Activated CD4-positive, CD25-positive, alpha-beta regulatory T cell treated with anti-CD3 and anti-CD28 coated beads, Interleukin-2, amount 50 U/mL, for 72 hours (primary cell): ENCODE data around the gene ENOX1.

Experiments
- DNase-seq: peaks from one replicate; pipeline ENCODE4 v3.0.0; 2021

ENOX1 gene

DNA sequence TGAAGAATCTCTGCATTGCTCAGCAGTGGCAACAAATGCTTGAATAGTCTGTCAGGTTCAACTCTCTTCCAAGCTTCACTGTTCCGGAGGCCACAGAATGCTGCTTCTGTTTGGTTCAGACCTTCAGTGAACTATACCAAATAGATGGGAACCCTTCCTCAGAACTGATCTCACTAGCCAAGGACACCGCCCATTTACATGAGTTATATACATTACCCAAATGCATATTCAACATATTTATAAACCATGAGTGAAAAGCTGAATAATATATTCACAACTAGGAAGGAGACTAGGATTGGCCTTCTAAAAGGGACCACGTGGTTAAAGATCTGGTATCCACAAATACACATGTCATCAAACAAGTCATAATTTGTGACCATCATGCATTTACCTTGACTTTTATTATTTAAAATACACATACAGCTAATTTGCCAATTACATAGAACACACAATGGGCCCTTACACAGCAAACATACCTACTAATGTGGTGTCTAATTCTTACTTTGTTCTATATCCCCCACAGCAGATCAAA, 49.3 kb downstream of the ENOX1 start:
- DNase-seq: no peak

DNA sequence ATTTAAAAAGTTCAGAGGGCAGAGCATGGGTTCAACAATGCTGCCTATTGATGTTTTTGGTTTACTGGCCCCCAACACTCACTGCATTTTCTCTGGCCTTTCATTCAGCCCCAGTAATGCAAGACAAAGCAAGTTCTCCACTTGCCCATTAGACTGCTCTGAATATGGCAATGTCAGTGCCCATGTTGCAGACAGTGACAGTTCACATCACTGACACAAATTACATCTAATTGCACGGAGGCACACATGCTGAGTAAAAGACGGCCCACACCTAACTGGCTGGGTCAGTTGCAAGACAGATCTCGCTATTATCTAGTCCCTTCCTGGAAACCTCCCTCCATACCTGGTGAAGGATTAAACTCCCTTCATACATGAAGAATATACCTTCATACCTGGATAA, 54.0 kb downstream of the ENOX1 start:
- DNase-seq: no peak

DNA sequence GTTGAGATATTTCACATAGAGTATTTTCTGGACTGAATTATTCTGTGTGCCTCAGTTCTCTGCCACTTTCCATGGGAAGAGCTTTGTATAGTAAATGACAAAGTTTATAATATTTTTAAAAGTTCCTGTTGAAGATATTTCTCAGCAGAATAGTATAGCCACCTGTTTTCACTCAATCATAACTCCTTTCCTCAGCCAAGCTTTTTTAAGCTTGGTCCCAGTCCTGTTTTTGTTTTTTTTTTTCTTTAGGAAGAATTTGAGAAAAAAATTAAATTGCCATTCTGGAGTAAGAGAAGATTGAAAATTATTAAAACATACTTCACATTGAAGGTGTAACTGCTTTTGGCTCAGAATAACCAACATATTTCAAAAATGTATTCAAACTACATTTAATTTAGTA, 55.5 kb downstream of the ENOX1 start:
- DNase-seq: no peak

DNA sequence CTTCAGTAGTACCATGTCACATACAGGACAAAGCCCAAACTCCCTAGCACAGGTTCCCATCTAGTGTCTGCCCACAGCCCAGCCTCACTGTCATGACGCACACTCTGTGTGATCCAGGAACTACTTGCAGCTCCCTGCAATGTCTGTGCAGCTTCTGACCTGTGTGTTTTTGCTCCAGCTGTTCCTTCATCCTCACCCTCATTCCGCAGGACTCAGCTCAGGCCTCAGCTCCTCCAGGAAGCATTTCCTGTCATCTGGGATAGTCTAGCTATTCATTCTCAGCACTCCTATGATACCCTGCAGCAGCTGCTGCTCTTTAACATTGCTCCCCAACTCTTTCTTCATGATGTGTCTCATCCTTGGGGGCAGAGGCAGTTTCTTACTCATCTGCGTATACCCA, 56.1 kb downstream of the ENOX1 start:
- no peak for DNase-seq

DNA sequence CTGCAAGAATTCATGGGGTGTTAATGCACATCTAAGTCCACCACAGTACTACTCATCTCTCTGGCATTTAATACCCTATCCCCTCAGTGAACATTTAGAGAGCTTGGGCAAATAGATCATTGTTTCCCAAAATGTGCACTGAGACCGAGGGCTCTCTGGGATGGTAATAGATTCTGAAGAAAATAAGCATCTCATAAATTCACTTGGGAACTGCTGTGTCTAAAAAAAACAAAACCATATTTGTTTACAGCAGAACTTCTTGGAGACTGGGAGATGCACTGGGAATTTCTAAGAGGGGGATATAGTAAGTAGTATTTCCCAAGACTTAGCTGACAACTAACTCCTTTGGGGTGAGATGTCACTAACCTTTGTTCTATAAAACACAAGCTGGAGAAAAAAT, 58.4 kb downstream of the ENOX1 start:
- DNase-seq: no peak

DNA sequence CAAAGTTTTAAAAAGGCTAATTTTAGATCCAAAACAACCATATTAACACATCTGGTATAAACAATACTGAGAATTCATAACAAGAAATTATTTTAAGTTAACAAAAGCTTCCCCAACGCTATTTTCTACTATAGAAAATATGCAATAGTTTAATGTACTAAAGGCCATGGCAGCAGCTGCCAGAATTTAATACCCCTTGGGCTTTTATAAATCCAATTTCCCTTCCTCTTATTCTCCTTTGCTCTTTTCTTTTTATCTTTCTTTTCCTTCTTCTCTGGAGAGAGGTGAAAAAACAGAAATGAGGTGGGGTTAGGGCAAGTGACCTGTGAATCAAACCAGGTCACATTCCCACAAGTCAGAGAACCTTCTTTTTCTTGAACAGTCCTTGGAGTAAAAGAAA, 58.9 kb downstream of the ENOX1 start:
- no peak for DNase-seq

DNA sequence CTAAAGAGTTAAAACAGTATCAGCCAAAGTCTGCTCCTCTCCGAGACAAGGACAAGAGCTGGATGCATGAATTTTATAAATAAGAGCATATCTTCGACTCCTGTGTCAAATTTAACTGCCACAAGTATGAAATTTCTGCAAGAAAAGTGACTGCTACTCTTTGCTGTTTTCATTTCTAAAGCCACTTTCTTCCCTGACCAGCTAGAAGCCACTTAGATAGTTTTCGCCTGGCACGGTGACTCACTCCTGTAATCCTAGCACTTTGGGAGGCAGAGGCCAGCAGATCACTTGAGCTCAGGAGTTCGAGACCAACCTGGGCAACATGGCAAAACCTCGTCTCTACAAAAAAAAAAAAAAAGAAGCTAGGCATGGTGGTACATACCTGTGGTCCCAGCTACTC, 61.3 kb downstream of the ENOX1 start:
- no peak for DNase-seq

DNA sequence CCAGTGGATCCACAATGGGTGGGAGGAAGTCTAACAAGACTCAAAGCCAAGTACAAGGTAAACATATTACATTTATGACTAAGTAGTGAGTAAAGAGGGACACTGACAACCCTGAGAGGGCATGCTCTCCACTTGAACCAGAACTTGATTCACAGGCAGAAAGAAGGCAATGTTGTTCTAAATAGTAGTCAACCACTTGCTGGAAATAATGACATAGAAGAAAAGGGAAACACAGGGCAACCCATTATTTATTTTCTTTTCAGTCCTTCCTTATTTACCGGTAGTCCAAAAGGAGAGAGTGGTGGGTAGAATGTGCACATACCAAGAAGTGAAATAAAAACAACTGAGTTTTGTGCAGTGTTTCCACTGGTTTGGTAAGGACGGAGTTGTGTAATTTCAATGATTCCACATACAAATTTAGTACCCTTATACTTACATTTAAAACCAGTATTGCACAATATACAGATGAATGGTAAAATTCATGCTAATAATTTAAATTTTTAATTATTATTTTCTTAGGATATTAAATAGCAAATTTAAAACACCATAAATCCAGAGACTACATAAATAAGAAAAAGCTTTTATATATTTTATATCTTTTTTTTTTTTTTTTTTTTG, 65.9 kb downstream of the ENOX1 start:
- DNase-seq: no peak

DNA sequence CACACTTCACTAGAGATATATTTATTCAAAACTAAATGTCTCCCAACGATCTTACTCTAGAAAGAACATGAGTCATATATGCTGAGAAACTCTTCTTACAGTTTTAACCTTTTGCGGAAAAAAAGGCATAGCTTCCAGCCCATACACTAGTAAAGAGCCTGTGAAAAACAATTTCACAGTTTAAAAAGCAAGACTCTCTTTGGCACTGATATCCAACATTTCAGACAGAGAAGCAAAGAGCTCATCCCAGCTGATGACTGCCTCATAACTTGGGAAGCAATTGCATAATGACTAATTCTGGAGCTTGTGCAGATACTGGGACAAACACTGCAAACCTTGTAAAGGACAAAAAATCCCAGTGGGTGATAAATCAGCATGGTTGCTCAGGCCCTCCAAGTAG, 88.0 kb downstream of the ENOX1 start:
- no peak for DNase-seq

DNA sequence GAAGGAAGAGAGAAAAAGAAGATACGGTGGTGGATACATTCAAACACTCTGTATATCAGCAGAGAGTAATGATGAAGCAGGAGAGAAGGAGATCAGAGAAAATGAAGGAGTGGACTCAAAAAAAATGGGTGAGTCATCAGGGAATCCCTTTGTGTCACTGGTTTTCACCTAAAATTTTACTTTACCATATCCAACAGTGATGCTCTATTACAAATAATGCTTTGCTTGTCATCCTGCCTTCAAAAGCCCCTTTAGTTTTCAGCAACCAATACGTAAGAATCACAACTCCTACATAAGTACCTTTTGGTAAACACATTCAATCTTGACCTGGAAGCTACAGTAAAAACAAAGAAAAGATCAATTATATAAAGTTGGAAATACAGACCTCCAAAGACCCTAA, 88.8 kb downstream of the ENOX1 start:
- no peak for DNase-seq

DNA sequence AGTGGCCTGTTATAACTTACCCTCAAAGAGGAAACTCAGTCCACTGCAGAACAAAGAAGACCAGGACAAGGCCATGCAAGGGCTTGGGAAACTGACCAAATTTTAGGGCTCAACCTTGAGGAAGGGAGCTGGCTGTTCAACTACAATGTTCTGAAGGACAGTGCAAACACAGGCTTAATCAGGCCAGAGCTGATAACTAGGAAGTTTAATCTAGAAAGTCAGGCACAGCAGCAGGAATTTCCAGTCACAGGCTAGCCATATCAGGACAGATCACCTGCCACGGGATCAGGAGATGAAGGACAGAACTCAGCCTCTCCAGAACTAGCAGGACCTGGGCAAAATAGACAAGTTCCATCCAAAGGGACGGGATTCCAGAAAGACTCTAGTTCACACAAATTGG, 89.4 kb downstream of the ENOX1 start:
- no peak for DNase-seq

DNA sequence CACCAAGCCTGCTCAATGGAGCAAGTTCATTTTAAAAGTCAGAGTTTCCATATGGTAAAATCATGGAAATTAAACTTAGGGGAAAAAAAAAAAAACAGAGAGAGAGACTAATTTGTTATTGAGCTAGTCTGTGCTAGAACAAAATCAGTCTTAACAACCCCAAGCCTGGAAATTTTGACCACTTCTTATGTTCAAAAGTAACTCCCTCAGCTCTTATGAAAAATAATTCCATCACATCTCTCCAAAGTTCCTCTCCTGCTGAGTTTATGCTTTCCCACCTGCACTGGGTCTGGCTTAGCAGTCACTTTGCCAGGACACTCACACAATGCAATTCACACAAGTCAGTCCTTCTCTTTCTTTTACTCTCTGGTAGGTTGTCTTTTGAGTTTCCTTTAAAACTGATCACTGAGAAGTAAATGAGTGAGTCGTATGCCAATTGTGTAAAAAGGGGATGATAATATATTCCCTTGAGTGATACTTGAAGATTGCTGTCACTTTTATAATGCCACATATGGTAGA, 92.6 kb downstream of the ENOX1 start:
- no peak for DNase-seq

DNA sequence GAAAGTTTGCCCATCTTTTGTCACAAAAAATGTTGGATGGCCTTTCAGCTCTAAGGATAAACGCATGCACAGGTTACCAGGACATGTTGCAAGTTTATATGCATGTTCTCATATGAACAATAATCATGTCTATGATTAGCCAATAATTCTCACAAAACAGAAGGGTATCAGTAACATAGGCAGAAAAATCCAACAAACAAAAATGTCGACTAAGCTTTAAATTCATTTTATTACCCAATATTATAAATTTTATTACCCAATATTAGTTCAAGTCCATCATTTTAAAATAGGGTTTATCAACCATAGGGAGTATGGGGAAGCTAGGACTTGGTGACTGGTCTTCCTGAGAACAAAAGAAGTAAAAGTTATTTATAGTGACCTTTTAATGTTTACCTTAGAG, 93.1 kb downstream of the ENOX1 start:
- DNase-seq: no peak

DNA sequence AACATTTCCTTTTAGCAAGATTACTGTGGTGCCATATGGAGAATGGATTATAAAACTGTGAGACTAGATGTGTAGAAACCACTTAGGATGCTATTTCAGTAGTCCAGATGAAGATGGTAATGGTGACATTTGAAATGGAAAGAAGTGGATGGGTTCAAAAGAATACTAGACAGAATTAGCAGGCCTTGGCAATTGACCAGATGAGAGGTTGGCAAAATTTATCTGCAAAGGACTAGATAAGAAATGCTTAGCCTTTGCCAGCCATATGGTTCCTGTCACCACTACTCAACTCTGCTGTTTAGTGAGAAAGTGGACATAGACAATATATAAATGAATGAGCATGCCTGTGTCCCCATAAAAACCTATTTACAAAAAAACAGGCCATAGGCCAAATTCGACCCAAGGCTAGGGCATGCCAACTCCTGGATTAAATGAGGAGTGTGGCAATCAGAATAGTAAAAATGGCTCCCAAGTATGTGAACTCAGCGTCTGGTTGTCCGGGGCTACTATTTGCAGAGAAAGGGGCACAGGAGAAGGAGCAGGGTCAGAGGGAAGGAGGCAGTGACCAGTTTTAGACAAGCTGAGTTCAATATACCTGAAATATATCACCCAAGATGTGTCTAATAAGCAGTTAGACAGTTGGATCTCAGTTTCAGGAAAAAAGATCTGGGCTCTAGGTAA, 98.4 kb downstream of the ENOX1 start:
- DNase-seq: no peak

DNA sequence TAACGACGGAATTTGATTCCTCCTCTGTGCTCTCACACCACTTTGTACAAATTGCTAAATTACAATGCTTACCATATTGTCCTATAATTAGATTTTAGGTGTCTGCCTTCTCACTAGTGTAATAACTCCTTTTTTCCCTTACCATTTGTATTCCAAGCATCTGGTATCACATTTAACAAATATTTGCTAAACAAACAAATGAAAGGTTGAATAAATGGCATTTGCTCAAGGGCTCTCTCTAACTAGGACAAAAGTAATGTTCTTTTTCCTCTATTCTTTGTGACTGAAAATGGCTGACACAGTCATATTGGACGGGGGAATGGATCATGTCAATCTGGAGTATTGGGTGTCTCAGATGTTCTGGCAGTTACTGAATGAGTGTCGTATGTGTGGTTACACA, 99.7 kb downstream of the ENOX1 start:
- no peak for DNase-seq

DNA sequence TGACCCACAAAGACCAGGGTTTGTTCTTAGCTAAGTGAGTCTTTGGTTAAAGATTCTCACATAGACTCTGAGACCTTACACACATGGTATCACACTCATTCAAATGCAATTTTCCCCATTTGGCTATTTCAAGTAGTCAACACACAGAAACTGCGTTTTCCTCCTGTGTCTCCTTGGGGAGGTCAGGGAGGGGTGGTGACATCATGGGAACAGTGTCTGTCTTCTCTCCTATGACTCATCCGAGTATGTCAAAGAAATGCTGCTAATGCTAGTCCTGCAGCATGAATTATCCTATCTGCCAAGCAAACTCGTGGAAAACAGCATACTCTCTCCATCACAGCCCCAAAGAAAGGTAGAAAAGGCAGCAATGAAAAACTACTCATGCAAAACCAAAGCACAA, 100.2 kb downstream of the ENOX1 start:
- no peak for DNase-seq

DNA sequence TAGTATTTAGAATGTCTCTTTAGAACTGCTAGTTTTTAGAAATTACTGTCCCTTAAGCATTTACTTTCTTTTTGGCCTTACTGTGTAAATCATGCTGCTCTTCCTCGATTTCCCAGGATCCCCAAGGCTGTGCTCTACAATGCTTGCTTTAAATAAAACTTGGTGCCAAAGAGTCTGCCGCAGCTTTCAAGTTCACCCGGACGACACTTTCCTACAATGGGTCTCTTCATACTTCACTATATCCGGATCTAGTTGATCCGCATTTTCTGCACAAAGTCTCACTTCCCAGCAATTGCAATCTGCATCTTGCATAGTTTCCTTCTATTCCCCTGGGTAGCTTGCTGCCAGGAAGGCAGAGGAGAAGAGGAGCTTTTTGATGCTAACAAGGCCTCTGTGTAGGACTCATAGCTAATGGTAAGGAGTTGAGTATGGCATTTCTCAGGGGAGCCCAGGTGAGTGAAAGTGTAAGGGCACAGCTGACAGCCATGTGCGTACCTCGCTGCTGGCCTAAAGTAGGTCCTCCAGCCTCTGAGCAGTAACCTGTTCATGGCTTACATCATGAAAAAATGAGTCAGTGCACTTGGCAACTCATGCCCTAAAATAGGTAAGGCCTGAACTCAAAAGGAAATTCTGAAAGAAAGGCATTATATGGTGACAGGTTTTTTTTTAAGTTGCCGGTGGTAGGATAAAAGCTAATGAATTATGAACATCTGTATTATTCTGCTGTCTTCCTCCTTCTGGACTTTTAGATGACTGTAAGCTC, 101.6 kb downstream of the ENOX1 start:
- no peak for DNase-seq

DNA sequence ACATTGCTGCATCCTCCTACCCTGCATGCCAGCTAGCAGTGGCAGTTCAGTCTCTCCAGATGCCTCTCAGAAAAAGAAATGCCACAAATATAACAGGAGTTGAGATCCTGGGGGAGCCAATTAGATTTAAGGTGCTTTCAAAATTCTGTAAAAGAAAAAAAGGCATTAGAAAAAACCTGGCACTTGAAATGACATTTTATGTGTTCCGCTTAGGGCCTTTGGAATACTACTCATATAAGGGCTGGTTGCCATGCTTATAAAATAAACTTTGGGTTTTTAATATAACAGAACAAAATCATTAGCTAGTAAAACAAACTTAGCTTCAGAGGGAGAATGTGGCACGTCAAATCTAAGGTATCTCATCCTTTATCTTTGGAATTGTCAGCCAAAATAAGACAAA, 104.1 kb downstream of the ENOX1 start:
- DNase-seq: no peak

DNA sequence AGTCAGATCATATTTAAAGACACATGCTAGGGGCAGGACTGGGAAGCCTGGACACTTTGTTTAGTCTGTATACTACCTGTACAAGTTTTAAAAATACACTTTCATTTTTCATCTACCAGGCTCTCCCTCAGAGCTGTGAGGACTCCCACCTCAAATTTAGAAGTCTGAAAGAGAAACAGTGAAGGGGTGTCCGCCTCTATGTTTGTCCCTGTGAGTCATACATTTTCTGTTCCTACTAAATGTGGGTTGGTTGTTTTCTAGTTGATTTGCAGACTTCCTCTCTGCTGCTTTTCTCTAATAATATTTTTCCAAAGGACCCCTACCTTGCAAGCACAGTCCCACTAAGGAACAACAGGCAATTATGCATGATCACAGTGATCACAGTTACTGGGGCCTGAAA, 110.5 kb downstream of the ENOX1 start:
- DNase-seq: no peak

DNA sequence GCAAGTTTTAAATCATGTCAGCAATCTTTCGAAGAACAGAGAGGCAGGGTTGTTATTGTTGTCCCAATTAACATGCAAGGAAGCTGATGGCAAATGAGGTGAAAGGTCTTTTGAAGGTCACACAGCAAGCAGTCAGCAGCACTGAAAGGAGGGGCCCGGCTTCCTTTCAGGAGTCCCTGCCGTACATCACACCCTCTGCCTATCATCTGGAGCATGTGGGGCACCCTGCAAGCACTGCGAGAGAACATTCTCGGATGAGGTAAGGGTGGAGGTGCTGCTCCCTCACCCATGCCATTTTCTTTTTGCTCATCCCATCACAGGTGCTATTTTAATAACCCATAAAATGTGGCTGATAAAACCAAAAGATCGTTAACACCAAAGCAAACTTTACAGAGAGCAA, 111.2 kb downstream of the ENOX1 start:
- no peak for DNase-seq

DNA sequence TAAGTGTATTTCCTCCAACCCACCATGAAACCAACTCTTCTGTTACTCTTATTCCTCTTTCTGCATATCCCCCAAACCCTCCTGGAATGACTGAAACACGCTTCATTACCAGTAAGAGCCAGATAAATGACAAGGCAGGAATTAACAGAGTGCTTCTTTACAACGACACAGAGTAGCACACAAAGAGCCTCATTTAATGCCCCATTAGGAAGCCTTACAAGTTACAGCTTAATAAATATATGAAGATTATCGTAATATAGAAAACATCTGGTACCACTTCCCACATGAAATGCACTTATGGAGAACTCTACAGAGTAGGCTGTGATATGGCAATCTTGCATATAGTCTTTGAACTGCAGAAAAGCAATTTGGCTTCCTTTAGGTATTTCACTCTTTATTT, 116.8 kb downstream of the ENOX1 start:
- no peak for DNase-seq

DNA sequence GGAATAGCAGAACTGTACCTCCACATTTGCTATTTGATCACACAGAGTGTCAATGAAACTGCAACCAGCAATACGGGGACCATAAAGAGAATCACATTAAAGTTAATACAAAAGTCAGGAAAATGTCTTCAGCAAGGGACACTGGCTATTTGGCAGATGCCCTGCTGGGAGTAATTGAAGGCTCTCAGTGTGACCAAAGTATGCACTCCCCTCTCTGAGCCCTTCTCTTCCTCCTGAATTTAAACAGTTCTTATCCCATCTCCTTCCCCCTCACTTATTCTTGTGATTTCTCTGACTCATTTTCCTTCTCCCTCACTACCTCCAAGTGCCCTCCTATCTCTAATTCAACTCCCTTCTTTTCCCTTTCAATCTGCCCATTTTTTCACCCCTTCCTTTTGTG, 117.7 kb downstream of the ENOX1 start:
- no peak for DNase-seq

DNA sequence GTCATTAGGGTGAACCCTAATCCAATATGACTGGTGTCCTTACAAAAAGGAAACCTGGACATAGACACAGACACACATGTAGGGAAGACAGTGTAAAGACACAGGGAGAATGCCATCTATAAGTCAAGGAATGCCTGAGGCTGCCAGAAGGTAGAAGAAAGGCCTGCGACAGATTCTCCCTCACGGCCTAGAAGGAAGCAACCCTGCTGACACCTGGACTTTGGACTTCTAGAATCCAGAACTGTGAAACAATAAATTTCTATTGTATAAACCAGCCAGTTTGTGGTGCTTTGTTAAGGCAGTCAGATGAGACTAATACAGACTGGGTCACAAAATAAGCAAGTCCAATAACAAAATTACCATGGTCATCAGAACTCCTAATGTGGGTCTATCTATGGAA, 120.4 kb downstream of the ENOX1 start:
- no peak for DNase-seq

DNA sequence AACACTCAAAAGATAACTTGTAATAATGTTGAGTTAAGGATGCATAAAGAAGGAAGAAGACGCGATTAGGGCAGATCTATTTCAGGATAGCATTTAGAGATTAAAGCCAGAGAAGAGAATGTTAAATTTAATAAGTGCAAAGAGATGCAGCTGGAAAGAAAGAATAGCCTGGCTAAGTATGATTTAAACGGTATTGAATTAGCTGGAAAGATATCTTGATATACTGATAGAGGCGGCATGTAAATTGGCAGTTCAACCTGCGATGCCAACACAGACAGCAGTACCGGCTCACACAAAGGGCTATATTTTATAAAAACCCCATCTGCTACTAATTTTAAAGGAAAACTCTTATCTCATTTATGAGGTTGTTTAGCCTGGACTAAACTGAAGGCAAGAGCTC, 121.4 kb downstream of the ENOX1 start:
- DNase-seq: no peak
